Stimulated activated CD4-positive, alpha-beta T cell treated with anti-CD3 and anti-CD28 coated beads, Interleukin-2, amount 100 ng/mL, for 4 hours (primary cell): Measurements from ENCODE around the gene YARS2.
A peak's percentile ranks its signal among the peaks of the same experiment; 100 is the strongest.

Experiments used
- DNase-seq: peaks from one replicate; pipeline ENCODE4 v3.0.0-alpha.2; 2020; ENCODE audit warnings: low read depth

The YARS2 gene

DNA sequence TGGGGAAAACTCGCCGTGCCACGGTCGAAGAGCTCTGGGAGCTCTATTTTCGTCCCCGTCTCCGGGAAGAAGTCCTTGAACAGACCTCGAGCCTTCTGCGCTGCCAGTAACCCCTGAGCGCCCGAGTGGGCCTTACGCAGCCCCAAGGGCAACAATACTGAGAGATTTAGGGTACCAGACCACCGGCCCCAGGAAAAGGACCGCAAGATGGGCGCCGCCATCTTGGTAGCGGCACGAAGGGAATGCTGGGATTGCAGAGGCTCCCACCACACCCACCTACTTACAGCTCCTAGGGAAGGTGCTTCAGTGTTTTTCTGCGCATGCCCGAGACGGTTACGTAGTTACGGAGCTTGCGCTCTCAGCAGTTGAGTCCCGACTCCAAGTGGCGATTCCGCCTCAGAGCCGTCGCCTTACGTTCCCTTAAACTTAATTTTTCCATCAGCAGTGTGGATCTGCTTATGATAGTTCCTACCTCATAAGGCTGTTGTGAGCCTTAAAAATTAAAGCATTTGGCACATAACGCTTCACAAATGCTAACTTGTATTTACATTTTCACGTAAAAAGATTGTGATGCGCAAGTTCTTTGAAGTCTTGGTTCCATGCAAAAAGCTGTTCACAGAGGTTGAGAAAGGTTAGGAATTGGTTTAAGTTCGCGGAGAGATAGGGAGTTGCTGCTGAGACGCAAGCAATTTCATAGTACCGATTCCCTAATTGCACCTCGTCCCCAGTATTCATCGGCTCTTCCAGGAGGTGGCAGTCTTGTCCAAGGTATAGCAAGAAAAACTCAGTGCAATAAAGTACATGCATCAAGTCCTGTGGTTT is at the start of gene YARS2:
Gene YARS2 (minus strand): TSS at position 244 of the 822 bp plus-strand sequence. CDS start 23 bp downstream, at position 221.
- DNase-seq = peak; percentile 86

DNA sequence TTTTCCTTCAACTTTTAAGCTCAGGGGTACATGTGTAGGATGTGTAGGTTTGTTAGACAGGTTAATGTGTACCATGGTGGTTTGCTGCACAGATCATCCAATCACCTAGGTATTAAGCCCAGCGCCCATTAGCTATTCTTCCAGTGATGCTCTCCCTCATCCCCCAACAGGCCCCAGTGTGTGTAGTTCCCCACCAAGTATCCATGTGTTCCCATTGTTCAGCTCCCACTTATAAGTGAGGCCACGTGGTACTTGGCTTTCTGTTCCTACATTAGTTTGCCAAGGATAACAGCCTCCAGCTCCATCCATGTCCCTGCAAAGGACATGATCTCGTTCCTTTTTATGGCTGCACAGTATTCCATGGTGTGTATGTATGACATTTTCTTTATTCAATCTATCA is 48.6 kb upstream of the YARS2 start:
- no peak for DNase-seq

DNA sequence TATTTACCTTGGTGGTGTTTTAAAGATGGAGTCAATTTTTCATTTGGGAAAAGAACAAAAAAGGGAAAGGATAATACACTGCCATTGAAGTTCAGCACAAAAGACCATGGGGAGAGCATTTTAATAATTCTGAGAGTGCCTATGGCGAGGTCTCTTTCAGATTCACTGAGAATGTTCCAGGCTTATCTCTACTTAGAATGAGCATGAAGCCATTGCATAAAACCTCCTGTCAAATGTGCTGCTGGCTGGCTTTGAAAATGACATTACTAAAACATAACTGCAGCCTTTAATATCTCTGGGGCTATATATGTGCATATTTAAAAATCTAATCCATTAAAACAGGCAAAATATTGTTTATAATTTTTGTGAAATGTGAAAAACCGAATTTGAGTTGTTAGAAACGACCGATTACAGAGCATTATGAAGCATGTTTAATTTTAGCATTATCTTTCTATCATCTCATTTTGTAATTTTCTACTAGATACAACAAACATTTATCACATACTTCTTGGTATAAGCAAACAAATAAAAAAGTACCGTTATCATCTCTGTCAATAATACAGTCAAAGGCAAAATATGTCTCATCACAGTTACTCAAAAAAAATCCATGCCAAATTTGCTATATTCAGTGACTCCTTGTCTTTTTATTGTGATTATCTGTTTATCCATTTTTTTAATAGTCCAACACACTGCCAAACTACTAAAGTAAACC is 45.7 kb upstream of the YARS2 start:
- no peak for DNase-seq

GRCh38 chr12:32794281-32794680 is 38.6 kb upstream of the YARS2 start:
- DNase-seq = no peak

DNA sequence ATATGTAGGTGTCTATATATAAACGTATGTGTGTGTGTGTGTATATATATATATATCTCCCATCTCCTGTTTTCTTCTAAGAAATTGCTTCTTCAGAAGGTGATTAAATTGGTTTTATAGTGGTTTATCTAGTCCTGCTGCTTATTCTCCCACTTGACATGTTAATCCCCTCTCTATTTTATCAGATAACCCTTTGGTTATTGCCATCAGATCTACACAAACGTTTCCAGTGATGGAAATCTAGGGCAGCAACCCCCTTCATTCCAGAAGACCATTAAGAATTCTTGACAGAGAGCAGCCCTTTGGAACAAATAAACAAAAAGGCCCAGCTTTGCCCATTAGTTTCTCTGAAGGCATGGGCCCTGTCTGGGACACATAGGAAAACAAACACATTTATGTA is 34.2 kb upstream of the YARS2 start:
- no peak for DNase-seq

DNA sequence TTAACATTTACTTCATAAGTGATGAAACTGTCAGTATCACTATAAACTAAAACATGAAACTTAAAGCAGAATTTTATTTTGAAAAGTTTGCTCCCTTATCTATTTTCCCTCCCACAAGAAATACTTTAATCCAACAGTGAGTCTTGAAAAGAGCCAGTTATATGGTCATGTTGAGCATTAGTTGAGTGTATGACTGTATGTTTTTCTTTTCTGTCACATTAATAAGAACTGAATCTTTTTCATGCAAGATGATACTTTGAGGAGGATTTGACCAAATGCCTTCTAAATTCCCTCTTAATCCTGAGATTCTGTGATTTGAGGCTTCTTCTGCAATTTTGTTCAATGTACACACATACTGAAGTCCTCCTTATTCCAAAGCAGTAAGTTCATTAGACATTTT is 33.7 kb upstream of the YARS2 start:
- DNase-seq = no peak

DNA sequence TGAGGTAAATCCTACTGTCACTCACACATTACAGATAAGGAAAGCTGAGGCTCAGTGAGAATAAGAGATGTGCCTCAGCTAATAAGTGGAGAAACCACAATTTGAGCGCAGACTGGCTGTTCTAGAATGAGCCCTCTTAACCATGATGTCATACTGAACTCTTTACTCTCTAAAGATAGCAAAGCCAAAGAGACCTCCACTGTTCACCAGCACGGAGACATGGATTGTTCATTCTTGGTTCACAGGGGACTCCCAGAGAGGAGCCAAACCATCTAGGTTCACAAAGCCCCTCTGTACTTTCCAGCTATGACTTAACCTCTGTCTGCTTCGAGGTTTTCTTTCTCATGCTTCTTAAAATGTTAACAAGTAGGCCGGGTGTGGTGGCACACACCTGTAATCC is 32.7 kb upstream of the YARS2 start:
- DNase-seq = no peak

GRCh38 chr12:32785557-32785956 is 29.9 kb upstream of the YARS2 start:
- DNase-seq = no peak

DNA sequence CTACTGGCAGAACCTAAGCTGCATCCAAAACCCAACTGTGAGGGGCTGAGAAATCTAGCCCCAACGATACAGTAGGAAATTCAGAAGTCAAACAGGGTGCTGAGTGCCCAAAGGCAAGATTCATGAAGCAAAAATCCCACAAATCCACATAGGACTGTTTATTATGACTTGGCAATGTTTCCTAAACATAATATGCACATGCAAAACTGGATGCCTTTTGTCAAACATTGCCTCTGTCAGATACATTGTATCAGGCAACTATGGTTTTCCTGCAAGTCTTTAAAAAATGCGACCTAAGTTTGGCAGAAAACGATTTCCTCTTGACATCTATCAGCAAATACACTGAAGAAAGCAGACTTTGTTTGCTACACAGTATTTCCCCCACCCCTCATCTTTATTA is 27.3 kb upstream of the YARS2 start:
- DNase-seq = no peak

DNA sequence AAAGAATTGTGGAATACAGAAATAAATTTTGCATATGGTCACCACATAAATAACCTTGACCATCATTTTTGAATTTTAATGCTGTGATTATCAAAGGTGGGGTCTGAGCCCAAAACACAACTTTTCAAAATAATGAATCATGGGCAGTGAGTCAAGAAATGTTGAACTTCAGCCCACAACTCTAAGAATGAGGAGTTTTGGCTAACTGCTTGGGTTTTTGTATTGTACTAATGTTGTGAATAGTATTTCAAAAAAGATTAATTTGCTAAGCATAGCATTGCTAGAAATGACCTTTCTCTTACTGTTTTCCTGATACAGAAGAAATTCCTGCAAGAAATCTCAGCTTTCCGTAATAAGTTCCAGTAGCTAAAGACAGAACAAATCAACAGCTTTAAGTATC is 24.4 kb upstream of the YARS2 start:
- DNase-seq = no peak

DNA sequence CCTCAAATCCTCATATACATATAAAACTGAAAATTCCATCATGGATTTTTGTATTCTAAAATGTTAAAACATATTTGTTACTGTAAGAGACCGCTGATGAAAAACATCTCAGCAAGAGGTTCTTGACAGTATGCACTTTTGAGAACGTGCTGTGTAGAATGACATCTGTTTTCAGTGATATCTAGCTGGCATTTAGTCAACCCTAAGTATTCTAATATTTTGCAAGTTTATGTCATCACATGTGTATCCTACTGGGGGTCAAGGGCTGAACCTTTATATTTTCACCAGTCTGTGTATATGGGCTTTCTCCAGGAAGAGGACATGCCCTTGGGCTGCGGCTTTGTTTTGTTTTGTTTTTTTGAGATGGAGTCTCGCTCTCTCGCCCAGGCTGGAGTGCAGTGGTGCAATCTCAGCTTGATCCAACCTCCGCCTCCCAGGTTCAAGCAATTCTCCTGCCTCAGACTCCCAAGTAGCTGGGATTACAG is 22.0 kb upstream of the YARS2 start:
- DNase-seq = no peak

- no peak for DNase-seq
Observed at GRCh38 chr12:32777159-32777558, 21.5 kb upstream of the YARS2 start.

DNA sequence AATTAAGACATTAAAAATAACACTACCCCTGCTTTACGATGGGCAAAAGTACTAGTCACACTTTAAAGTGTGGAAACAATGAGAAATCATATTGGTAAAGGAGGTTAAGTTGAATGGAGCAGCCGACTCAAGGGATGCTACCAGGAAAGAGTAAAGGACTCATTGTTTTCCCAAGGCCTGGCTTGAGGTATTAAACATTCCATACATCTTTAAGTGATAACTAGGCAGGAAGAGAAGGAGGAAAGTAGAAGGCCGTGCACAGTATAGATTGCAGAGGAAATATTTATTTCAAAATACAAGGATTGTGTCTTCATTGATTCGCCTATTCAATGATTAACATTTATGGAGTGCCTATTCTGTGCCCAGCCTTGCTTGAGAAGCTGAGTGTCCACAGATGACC is 20.6 kb upstream of the YARS2 start:
- DNase-seq = no peak

GRCh38 chr12:32773691-32774090 is 18.0 kb upstream of the YARS2 start:
- no peak for DNase-seq

GRCh38 chr12:32770141-32770540 is 14.4 kb upstream of the YARS2 start:
- DNase-seq = no peak

DNA sequence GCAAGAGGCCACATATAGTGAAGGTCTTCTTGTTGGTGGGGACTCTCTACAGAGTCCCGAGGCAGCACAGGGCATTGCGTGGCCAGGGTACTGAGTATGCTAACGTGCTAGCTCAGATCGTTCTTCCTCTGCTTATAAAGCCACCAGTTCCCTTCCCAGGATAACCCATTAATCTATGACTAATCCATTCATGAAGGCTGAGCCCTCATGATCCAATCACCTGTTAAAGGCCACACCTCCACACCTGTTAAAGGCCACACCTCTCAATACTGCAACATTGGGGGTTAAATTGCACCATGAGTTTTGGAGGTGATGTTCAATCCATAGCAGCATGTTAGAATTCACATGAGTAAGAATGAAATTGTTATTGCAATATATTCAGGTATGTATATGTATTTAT is 12.8 kb upstream of the YARS2 start:
- no peak for DNase-seq

DNA sequence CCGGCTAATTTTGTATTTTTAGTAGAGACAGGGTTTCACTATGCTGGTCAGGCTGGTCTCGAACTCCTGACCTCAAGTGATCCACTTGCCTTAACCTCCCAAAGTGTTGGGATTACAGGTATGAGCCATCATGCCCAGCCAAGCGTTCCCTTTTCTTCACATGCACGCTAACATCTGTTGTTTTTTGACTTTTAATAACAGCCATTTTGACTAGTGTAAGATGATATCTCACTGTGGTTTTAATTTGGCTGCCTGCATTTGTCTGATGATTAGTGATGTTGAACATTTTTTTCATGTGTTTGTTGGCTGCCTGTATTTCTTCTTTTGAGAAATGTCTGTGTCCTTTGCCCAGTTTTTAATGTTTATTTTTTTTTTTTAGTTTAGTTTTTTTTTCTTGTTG is 10.2 kb upstream of the YARS2 start:
- no peak for DNase-seq

DNA sequence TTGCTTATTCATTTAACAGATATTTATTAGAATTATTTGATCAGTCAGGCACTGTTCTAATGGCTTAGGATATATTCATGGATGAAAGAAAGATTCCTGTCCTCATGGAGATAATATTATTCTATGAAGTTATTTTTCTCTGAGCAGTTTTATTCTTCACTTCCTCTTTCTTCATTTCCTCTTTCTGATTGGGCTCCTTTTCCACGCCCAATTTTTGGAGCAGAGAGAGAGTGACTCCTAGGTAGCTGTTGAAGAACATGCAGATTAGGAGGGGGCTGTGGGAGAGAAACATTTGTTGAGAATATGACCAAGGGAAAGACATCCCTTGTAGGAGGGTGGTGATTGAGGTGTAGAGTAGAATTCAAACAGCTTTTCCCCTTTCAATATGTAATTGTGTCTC is 6.0 kb upstream of the YARS2 start:
- no peak for DNase-seq

DNA sequence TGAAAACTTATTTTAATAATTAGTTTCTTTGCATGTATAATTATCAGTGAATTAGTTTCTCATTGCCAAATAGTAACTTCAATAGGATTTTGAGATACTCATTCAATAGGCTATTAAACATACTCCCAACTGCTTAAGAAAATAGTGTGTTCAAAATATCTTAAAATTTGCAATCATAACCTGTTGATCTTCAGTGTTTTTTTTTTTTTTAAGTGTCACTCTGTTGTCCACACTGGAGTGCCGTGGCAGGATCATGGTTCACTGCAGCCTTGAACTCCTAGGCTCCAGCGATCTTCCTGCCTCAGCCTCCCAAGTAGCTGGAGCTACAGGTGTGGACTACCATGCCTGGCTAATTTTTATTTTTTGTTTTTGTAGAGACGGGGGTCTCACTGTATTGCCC is 1.5 kb upstream of the YARS2 start:
- no peak for DNase-seq

DNA sequence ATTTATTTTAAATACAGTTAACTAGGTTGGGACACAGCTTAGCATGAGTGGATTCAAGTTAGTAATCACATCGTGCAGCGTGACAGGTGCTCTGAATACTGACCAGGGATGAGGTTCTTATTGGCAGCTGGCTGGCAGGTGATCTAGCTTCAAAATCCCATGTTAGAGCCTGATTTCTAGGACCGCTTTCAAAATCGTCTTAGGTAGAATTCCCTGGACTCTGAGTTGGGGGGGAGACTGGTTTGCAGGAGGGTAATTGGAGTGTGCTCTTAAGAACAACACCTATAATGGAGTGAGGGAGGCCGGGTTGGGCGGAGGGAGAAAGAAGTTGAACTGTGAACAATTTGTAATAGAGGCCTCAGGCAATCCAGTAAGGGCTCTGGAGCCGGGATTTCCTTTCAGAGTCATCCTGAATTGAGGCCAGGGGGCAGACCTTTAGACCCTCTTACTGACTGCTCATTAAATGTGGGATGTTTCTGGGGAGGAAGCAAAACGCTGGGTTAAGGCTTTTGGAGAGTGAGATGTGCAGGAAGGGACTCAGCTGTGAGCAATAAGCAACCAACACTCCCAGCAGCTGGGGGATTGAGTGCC is 874 bp upstream of the YARS2 start:
- no peak for DNase-seq

- peak; percentile 44 for DNase-seq
Observed at GRCh38 chr12:32755051-32755653, 545 bp downstream of the YARS2 start.

DNA sequence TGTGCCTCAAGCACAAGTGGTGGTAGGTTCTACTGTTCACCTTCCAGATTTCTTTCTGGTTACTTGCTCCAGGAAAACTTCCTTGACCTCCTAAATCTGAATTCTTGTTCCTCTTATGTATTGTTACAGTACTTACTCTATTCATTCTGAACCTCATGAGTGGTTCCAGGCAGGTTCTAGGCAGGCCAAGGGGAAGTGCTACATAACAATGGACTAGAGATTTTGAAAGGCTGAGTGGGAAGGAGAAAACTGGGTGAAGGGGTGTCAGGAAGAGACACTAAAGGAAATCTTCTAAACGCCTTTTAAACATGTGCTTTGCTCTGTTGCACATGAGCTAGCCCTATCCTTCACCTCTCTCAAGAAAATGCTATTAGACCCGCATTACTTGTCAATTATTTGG is 1.6 kb downstream of the YARS2 start:
- DNase-seq = no peak

DNA sequence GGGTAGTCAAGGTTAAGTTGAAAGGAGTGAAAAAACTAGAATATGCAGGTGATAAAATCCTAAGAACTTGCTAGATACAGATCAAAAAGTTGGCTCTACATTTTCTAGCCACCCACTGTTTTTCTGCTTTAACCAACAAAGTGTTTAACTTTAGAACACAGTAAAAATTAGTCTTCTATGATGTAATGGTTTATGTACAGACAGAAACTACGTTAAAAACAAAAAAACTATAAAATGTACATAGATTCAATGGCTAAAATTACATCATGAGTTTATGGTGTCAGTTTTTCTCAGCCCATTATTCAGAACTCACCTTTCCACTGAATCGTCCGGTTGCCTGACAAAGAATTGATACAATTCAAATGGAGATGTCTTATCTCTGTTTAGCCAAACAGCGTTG is 2.1 kb downstream of the YARS2 start:
- DNase-seq = no peak
